NCI-H2029 (cell line): Measurements from ENCODE around the gene SENP6.
A peak's percentile ranks its signal among the peaks of the same experiment; 100 is the strongest.

Source experiments
- DNase-seq: peaks from one replicate; lab custom pipeline; 2025; lab: John Stamatoyannopoulos, UW

SENP6 gene

DNA sequence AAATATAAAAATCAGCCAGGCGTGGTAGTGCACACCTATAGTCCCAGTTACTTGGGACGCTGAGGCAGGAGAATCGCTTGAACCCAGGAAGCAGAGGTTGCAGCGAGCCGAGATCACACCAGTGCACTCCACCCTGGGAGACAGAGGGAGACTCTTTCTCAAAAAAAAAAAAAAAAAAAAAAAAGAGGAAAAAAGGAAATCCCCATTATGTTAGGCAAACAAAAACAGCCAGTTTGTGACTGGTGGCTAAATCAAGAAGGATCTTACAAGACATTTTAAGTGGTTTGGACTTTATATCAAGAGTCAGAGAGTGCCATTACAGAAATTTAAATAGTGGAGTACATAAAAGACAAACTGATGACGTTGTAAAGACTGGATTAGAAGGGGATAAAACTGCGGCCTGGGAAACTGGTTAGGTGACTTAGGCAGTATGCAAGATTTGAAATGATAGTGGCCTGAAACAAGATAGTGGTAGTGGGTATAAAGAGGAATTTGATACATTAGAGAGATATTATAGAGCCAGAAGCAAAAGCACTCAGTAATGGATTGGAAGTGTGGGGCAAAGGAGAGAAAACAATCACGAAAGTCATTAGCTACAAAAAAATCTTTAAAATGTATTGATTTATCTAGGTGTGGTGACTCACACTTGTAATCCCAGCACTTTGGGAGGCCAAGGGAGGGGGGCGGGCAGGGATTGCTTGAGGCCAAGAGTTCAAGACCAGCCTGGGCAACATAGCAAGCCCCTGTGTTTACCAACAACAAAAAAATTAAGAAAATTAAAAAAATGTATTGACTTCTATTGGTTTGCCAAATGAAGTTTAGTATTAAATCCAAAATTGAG is 145.7 kb downstream of the SENP6 start:
- no peak for DNase-seq

DNA sequence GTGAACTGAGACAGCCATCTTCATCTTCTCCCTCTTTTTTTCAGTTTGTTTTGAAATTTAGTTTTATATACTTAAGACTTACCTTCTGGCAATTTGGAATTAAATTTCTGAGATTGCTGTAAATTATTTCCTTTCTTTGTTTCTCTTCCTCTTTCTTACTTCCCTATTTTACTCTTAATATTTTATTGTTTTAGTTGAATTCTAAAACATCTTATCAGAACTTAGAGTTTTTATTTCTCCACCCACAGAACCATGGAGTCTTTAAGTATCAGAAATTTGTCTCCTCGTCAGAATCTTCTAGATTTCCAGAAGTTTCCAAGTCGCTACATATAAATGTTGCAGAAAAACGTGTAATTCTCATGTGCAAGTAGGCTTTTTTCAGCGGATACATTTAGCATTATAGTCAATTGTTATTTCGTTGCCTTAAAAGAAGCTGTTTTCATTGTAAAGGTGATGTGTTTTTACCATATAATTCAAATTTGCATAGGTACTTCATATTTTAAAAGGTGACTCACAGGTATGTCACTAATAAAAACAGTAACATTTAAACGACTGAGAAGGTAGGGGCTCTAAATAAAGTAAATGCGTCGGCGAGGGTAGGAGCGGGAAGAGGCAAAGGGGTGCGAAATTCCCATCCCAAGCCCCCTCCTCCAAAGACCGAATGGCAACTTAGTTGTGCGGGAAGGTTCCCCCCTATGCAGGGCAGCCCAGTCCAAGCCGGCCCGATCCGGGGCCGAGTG is 146.5 kb downstream of the SENP6 start:
- DNase-seq: no peak

GRCh38 chr6:75748743-75749538 is 147.3 kb downstream of the SENP6 start, which contains the start of gene MYO6:
MYO6 (plus strand) TSS chr6:75749239; CDS start chr6:75817548, 68,309 bp downstream.
- peak; percentile 15 for DNase-seq

DNA sequence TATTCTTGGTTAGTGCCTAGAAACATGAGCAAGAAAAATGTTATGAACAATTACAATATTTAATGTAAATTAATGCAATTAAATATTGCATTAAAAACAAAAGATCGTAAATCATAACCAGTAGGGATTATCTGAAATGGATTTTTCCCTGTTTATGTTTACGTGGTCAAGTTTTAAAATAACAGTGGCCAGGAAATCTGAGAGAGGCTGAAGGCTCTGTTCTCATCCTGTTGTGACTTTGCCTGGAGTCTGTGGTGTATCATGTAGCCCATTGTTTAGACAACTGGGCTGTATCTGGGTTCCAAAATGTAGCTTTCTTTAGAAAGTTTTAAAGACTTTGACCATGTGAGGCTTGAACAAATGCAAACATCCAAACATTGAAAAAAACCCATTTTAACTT is 149.8 kb downstream of the SENP6 start:
- DNase-seq: no peak

DNA sequence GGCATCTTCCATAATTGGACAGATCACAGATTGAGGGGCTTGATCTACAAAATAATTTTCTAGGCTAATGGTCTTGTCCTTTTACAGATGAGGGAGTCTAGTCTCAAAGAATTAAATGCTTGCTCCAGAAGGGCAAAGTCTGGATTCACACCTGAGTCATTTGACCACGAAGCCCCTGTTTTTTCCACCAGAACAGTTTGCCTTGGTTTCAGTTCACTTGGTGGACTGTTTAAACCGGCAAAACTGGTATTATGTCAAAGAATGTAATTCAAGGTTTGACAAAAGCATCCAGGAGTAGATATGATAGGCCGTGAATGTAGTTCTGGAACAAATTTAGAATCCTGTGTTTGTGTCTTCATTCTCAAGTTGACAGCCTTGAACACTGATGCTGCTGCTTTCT is 150.7 kb downstream of the SENP6 start:
- no peak for DNase-seq

- no peak for DNase-seq
Measured at GRCh38 chr6:75755704-75756103, 154.0 kb downstream of the SENP6 start.

DNA sequence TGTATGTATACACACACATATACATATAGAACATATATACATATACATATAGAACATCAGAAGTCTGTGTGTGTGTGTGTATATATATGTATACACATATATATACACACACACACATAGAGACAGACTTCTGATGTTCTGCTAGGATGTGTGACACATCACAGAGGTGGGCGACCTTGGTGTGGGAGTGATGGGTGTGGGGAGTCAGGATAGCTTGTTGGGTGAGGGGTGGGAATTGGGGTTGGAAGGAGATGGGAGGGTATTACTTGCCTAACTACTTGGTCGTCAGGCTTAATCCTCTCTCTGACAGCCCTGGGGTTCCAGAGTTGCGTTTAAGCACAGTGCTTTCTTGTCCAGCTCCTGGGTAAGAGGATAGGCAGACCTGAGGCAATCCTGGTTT is 155.6 kb downstream of the SENP6 start:
- DNase-seq: no peak

DNA sequence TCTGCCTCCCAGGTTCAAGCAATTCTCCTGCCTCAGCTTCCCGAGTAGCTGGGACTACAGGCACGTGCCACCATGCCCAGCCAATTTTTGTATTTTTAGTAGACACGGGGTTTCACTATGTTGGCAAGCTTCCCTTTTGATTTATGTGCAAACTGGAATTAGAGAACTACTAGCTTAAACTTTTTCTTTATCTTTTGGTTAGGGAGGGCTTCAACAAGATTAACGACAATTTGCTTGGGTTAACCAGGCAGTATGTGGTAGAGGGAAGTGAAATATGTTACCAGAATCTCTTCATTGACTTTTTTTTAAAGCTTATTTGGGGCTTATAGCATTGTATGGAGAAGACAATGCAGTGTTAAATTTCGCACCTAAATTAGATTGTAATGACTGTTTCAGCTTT is 156.4 kb downstream of the SENP6 start:
- no peak for DNase-seq

DNA sequence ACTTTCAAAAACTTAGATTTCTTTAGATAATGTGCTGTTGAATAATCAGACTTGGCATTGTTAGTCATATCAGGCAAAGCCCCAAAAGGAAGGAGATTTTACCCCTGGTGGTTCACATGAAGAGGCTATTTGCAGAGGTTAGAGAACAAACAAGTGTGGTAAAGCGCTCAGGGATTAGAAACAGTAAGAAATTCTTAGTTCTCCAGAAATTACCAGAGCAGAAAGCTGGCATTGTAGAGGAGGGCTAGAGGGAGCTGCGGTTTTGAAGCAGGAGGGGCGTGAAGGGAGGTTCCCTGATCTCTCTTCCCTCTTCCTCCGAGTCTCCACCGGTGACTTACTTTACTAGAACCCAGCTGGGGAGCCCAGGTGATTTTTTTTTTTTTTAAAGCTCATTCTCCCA is 157.5 kb downstream of the SENP6 start:
- no peak for DNase-seq

GRCh38 chr6:75760320-75760719 is 158.6 kb downstream of the SENP6 start:
- DNase-seq: no peak

- DNase-seq: no peak
Measured at GRCh38 chr6:75761489-75761888, 159.8 kb downstream of the SENP6 start.

- DNase-seq: no peak
Measured at GRCh38 chr6:75762063-75762462, 160.4 kb downstream of the SENP6 start.

DNA sequence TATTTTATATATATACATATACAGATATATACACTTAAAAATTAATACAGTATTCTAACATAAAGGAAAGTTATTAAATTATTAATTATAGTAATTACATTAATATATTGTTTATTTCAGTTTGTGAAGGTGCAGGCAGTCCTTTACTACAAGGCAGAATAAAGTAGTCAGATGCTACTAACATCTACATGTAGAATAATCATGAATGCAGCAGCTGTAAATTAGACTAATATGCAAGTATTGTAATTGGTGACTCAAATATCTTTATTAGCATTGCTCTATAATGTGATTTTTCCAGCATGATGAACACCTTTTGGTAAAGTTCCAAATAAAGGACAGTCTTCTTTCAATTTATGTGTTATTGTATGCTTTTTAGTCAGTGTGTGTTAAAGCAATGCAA is 164.7 kb downstream of the SENP6 start:
- DNase-seq: no peak
